PC-9 (cell line): ENCODE results near the gene LMF1.

Experiments used
- CTCF ChIP-seq: fragments of 200-600 bp; sonication (generic); conservative IDR thresholded peaks from 2 replicates; pipeline ENCODE4 v1.6.1; 2017; ENCODE audit warnings: mixed run types, antibody characterized with exemption, mild to moderate bottlenecking, moderate library complexity
- EZH2 ChIP-seq: fragments of 200-600 bp; sonication (generic); IDR thresholded peaks from 2 replicates; pipeline ENCODE4 v1.8.0; 2017; ENCODE audit warnings: antibody characterized with exemption, low read depth

DNA sequence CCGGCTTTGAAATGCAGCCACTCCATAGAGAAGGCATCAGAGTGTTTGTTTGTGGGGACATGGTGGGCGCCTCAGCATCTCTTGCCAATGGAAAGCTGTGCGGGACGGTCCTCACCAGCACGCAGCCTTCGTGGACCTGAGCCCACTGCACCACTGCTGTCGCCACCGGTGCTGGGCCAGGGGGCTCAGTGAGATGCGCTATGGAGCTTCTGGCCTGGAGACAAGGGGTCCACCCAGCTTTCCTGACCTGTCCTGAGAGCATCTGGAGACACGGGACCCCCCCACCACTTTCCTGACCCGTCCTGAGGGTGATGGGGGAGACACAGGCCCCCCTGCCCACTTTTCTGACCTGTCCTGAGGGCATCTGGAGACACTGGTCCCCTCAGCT, 79.4 kb downstream of the LMF1 start:
- TF ChIP-seq CTCF (no peak), EZH2 (no peak)
